HG03469 (cell line): ENCODE measurements around the gene IFT122.
"Not testable (repeated sequence)": the region's sequence is repeated elsewhere in the genome, so short reads cannot be mapped to it uniquely, and the experiment has no call there.

Experiments
- ATAC-seq: cut with Tn5 transposase; IDR thresholded peaks from one replicate; pipeline ENCODE4 v1.9.1; 2021; ENCODE audit warnings: mild to moderate bottlenecking, moderate library complexity, moderate number of reproducible peaks; ENCODE audit not compliant: unreplicated experiment

Gene IFT122

DNA sequence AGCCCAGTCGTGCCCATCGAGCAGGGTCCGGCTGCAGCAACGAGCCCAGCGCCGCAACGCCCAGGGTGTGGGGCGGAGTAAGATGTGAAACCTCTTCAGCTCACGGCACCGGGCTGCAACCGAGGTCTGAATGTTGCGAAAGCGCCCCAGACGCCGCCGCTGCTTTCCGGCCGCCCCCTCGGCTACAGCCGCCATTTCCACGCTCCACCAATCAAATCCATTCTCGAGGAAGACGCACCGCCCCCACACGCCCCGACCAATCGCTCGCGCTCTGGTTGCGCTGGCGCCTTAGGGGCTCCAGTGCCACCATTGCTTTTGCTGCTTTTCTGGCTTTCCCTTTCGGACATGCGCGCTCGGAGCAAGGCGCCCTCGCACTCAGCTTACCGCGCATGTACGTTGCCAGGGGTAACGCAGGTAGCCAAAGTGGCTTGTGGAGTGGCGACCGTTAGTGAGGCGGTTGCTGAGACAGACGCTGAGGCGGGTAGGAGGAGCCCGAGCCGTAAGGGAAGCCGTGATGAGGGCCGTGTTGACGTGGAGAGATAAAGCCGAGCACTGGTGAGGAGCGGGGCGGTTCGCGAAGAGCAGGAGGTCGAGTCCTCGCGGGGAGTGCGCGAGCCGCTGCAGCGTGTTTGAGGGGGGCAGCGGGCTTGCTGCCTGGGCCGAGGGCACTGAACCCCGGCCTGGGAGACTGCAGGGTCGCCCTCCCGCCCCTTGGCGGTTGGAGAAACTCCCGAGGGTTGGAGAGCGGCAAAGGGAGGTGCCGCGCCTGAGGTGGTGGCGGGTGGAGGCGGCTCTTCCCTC is at the start of gene IFT122, which contains the start of gene MBD4:
Gene IFT122 (plus strand): TSS at position 408 of the 801 bp plus-strand sequence. CDS start 107 bp downstream, at position 515.
Gene MBD4 (minus strand): TSS at position 132 of the 801 bp plus-strand sequence. CDS start 115 bp downstream, at position 17.
- ATAC-seq, result peak; percentile 85

DNA sequence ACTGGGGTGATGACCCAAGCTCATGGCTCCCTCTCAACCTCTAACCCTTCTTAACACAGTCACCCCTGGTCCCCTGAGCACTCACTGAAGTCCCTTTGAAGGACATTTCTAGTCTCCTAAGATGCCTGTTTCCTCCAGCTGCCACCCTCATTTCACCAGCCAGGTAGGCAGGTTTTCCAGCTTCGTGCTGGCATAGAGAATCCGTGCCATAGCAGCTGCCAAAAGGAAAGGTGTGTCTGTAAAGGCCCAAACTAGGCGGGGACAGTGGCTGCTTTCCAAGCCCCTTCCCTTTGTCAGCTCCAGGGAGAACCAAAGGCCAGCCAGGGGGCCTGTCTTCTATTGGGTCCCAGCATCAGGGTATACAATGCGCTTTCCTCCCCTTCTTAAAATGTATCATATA is 48.4 kb upstream of the IFT122 start:
- not testable (repeated sequence) for ATAC-seq

DNA sequence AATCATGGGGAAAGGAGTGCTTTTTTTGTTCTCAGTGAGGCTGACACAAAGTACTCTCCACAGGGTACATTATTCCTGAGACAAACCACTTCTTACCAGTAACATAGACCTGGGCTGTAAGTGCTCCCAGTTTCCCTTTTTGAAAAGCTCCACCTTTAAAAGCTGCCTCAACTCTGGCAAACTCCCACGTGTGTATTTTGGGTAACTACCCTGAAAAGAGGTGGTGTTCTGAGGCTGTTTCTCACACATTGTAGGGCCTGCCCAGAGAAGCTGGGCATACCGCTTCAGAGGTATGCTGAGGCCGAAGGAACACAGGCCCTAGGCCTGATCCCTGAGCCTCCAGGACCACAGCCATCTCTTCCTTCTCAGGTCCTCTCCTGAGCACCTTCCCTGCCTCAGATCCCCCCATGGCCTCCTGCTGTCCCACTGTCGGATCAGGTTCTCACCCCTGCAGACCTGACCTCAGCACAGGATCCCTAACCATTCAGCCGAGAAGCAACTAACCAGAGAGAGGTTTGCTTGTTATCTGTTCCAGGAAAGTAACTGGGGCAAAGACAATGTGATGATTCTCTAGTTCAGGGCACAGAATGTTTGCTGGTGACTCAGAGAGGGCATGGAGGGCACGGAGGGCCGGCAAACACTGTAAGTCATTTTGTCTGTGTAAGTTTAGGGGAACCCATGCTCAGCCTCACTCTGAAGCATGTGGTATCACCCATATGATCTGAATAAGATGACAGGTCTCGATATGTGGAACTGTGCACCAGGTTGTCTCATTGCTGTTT is 47.7 kb upstream of the IFT122 start:
- ATAC-seq, result not testable (repeated sequence)

DNA sequence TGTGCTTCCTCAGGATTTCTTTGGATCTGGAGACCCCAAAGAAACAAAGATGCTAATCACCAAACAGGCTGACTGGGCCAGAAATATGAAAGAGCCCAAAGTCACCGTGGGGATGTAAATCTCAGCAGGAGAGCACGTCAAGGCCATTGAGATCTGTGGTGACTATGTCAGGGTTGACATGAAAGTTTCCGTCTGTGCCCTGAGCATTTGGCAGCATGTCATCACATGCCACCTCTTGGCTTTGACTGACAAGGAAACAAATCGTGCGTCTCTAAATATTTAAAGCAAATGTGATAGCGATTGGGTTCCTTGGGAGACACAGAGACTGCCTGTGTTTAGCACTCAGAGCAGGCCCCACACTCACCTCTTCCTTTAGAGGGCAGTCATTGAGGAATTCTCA is 46.8 kb upstream of the IFT122 start:
- ATAC-seq, result no peak

- ATAC-seq, result not testable (repeated sequence)
Measured at GRCh38 chr3:129393760-129394564, 46.1 kb upstream of the IFT122 start.

DNA sequence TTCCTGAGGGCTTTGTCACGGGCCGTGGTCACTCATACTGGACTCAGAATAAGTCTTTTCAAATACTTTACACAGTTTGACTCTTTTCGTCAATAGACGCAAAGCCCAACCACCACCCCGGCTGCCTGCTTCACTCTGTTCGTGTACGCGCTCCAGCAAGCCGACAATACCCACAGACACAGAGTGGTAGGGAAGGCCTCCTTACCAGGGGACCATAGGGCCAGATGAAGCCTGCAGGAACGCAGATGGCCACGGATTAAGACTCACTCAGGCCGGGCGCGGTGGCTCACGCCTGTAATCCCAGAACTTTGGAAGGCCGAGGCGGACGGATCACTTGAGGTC is 41.2 kb upstream of the IFT122 start:
- ATAC-seq, result no peak

GRCh38 chr3:129399145-129399894 is 40.7 kb upstream of the IFT122 start:
- peak; percentile 49 for ATAC-seq

DNA sequence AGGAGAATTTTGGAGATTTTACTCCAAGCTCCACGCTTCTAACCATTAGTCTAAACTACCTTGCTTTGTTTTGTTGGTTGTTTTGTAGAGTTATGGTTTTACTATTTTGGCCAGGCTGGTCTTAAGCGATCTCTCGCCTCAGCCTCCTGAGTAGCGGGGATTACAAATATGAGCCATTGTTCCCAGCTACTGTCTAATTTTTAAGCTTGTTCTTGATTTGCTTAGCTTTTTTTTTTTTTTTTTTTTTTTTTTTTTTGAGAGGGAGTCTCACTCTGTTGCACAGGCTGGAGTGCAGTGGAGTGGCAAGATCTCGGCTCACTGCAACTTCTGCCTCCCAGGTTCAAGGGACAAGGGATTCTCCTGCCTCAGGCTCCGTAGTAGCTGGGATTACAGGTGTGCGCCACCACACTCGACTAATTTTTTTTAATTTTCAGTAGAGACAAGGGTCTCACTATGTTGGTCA is 40.1 kb upstream of the IFT122 start:
- no peak for ATAC-seq

DNA sequence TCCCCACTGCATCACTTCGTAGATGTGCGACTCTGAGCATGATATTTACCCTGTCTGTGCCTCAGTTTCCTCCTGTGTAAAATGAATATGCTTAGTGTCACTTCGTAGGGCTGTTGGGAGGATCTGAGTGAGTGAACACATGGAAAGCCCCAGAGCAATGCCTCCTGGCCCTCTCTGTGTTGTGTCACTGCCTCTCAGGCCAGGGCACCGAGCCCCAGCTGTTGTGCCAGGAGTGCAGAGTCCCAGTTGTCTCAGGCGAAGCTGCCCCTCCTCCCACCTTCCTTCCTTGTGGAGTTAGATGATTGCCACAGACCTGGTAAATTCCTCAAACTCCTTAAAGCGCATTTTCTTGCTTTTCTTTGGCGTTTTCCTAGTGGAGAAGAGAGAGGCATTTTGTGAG is 37.8 kb upstream of the IFT122 start:
- ATAC-seq, result no peak

DNA sequence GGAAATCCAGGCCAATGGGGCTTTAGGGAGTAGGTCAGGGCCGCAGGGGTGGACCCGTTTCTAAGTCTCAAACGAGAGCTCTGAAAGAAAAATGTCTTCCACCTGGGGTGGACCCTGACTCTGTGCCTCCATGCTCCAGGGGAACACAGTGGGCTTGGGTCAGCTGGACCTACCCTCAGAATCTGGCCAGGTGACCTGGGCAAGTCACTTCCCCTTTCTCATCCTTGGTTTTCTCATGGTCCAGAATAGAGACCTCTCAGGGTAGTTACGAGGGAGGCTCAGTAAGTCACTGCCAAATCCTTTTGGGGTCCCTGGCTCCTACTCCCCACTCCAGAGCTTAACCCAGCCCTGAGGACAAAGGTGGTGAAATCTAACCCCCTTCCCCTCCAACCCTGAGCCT is 37.4 kb upstream of the IFT122 start:
- ATAC-seq, result no peak

DNA sequence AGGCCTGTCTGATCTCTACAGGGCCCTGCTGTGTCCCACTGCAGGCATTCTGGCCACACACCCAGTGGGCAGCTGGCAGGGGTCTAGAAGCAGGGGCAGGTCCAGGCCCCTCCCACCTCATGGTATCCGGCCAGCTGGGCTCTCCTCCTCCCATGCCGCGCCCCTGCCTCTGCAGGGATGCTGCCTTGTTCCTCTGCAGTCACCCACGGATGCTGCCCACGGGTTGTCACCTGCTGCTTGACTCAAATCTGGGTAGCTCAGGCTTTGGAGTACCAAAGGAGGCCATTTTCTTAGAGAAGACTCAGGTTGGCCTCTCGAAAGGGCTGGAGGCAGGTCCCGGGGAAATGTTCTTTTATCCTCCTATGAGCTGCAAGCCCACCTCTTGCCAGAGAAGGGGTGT is 36.6 kb upstream of the IFT122 start:
- no peak for ATAC-seq

DNA sequence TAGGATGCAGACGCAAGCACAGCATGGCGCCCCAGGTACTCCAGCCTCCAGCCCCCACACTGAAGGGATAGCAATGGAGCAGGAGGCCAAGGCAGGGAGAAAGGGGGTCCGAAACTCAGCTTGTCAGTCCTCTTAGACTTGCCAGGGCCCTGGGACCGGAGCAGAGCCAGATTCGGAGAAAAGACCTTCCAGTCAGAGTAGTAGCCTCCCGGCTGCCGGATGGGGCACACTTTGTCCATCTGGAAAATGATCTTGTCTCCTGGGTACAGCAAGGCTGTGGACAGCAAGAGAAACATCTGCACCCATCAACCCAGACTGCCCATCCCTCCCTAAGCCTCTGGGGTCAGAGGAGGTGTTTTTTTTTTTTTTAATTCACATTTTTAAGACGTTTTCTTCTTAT is 35.9 kb upstream of the IFT122 start:
- ATAC-seq, result no peak

- ATAC-seq, result no peak
Measured at GRCh38 chr3:129404610-129405009, 35.4 kb upstream of the IFT122 start.

DNA sequence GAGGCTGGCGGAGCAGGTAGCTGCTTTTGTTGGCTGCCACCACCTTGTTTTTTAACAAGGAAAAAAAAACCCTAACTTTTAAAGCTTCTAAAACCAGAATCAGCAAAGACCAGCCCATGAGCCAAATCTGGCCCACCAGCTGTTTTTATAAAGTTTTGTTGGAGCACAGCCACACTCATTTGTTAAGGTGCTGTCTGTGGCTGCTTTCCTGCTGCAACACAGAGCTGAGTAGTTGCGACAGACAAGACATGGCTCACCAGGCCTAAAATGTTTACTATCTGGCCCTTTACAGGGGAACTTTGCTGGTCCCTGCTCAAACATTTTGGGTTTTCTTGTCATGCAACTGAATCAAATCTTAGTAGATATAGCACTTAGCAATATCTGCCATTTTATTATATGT is 30.5 kb upstream of the IFT122 start:
- no peak for ATAC-seq

DNA sequence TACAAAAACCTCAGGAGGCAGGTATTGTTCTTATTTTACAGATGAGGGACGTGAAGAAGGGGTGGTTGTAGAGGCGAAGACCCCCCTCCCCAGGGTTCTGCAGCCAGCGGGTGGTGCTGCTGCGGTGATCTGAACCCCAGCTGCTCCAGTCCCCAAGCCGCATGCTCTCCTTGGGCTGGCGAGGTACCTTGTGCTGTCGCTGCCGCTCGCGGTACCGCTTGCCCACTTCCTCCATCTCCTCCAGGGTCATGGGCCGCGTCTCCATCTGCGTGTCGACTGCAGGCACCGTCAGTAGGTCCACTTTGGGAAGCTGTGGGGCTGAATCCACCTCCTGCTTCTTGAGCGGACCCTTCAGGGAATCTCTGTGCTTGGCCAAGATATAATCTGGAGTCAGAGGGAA is 29.1 kb upstream of the IFT122 start:
- no peak for ATAC-seq

DNA sequence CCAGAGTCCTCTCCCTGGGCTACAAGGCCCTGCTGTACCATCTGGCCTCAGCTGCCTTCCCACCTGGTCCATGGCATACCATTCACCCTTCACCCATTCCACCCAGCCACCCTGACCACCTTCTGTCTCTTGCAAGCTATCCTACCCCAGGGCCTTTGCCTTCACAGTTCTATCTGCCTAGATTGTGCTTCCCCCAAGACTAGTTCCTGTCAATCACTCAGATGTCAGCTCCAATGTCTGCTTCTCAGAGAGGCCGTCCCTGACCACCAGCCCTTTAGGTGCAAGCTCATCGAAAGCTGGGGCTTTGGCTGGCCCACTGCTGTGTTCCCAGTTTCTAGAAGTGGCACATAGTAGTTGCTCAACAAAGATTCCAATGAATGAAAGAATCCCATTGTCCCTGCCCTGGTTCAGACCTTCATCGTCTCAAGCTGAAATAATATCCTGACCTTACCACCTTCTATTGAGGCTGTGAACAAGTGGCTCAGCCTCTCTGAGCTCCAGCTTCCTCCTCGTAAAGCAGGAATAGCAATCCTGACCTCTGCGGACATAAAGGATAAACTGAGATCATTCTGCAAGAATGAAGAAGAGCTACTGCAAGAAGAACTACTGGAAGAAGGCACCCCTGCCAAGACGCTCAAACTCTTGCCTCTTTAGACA is 27.4 kb upstream of the IFT122 start:
- no peak for ATAC-seq

- ATAC-seq, result not testable (repeated sequence)
Measured at GRCh38 chr3:129413238-129413637, 26.8 kb upstream of the IFT122 start.

- peak; percentile 84 for ATAC-seq
Measured at GRCh38 chr3:129413687-129414506, 26.1 kb upstream of the IFT122 start.

DNA sequence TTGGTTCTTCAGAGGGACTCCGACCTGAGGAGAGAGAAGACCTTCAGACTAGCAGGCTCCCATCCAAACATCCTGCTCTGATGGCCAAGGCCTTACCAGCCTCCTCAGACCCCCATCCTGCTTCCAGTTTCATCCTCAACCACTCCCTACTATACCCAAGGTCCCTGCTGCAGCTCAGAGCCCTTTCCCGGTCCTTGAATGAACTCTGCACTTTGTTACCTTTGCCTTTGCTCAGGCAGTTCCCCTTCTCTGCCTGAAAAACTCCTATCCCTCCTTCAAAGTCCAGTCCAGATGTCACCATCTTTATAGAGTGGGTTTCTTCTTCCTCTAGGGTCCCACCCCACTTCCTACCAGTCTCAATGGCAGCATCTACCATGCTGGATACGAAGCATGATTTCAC is 24.6 kb upstream of the IFT122 start:
- ATAC-seq, result no peak
